Upper lobe of right lung (tissue), 1 donor: ENCODE data around the gene PIH1D1. TPM values are rescaled to one million over a fixed set of nuclear protein-coding genes. Genes with fewer than 3 reads are reported as not detected.
A peak's percentile ranks its signal among the peaks of the same experiment; 100 is the strongest.

Experiments
- ATAC-seq: fragments of 200-7000 bp; cut with Tn5 transposase; one replicate; pipeline ENCODE4 v1.9.1; 2020; ENCODE audit warnings: mild to moderate bottlenecking, moderate library complexity
- DNase-seq: peaks from one replicate; pipeline ENCODE4 v3.0.0-alpha.2; 2020
- H3K27ac ChIP-seq: fragments of 200-600 bp; one replicate; pipeline ENCODE4 v1.8.0; 2022
- H3K27me3 ChIP-seq: fragments of 200-600 bp; one replicate; pipeline ENCODE4 v1.8.0; 2022; ENCODE audit warnings: mild to moderate bottlenecking
- H3K36me3 ChIP-seq: fragments of 200-600 bp; one replicate; pipeline ENCODE4 v1.8.0; 2022
- H3K4me1 ChIP-seq: fragments of 200-600 bp; one replicate; pipeline ENCODE4 v1.8.0; 2022
- H3K4me3 ChIP-seq: fragments of 200-600 bp; one replicate; pipeline ENCODE4 v1.8.0; 2022; ENCODE audit warnings: mild to moderate bottlenecking
- H3K9me3 ChIP-seq: fragments of 200-600 bp; one replicate; pipeline ENCODE4 v1.8.0; 2022
- CTCF ChIP-seq: fragments of 200-600 bp; IDR thresholded peaks from one replicate; pipeline ENCODE4 v1.8.0; 2022; ENCODE audit warnings: antibody characterized with exemption
- intact Hi-C: fragments of 100-400 bp; cut with DNase I; formaldehyde crosslinking; loops from one replicate; pipeline ENCODE4 v1.11.0; 2022
- total RNA-seq: library from RNA; stranded (reverse); fragmentation: NEBNext Ultra II Directional; extraction: Animal tissue kit (Norgen Biotek cat#: 25700); gene quantifications from one replicate; pipeline ENCODE4 v1.2.1, GENCODE V29; 2021
- donor health status: DM: no; HTN: yes; CAD: no; lungs with severe emphysema.

PIH1D1 gene
- total RNA-seq, 1 donor from 2014 or later: 64.2 TPM

DNA sequence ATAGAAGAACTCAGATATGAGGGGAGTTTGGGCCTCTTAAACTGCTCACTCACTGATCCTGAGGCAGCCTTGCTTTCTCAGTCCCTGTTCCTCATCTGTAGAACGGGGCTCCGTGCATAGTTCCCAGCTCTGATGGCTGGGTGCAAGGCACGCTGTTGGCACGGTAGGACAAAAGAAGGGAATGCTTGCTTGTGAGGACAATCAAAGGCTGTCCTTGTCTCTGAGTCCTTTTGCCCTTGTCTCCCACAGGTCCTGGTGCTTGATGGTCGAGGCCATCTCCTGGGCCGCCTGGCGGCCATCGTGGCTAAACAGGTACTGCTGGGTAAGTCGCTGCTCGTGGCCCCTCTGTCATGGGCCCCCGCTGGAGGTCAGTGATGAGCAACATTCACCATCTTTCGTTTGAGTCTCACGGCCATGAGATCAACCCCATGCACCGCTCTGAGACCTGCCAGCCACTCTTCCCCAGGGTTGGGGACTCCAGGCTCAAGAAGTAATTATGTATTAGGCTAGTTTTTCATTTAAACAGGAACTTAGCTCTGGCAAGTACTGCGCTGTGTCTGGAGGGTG, 38.1 kb upstream of the PIH1D1 start:
- Histone ChIP-seq H3K27ac (peak overlapping the region; percentile 97), H3K4me3 (peak overlapping the region; percentile 100)
- intact Hi-C loops: no loop called here

GRCh38 chr19:49488863-49489537, 37.4 kb upstream of the PIH1D1 start:
- TF ChIP-seq CTCF: no peak
- Histone ChIP-seq H3K4me1 (peaks cover 22% of the 10 kb centered on the region), H3K27ac (peak overlapping the region; percentile 97), H3K27me3 (no peaks in the 10 kb centered on the region), H3K4me3 (peak overlapping the region; percentile 100), H3K9me3 (no peaks in the 10 kb centered on the region), H3K36me3 (peaks cover 48% of the 10 kb centered on the region)
- ATAC-seq (no peak), DNase-seq (no peak)
- intact Hi-C loops: no loop called here

More for the DNA sequence above, 38.1 kb upstream of the PIH1D1 start:
- DNase-seq (no peak), ATAC-seq (no peak)
- H3K4me1 ChIP-seq: peaks cover 22% of the 10 kb centered on the region
- no peaks in the 10 kb centered on the region for H3K9me3 ChIP-seq
- no peaks in the 10 kb centered on the region for H3K27me3 ChIP-seq
- TF ChIP-seq CTCF: no peak
- H3K36me3 ChIP-seq: peaks cover 48% of the 10 kb centered on the region

- no peaks in the 10 kb centered on the region for H3K9me3 ChIP-seq
- peak overlapping the region; percentile 97 for H3K27ac ChIP-seq
- H3K4me1 ChIP-seq: peaks cover 22% of the 10 kb centered on the region
- ATAC-seq (no peak), DNase-seq (no peak)
- no peaks in the 10 kb centered on the region for H3K27me3 ChIP-seq
- intact Hi-C loops: no loop called here
- peak overlapping the region; percentile 100 for H3K4me3 ChIP-seq
- H3K36me3 ChIP-seq: peaks cover 47% of the 10 kb centered on the region
- no peak for TF ChIP-seq CTCF
These were observed 36.6 kb upstream of the PIH1D1 start for GRCh38 chr19:49488046-49488862.

DNA sequence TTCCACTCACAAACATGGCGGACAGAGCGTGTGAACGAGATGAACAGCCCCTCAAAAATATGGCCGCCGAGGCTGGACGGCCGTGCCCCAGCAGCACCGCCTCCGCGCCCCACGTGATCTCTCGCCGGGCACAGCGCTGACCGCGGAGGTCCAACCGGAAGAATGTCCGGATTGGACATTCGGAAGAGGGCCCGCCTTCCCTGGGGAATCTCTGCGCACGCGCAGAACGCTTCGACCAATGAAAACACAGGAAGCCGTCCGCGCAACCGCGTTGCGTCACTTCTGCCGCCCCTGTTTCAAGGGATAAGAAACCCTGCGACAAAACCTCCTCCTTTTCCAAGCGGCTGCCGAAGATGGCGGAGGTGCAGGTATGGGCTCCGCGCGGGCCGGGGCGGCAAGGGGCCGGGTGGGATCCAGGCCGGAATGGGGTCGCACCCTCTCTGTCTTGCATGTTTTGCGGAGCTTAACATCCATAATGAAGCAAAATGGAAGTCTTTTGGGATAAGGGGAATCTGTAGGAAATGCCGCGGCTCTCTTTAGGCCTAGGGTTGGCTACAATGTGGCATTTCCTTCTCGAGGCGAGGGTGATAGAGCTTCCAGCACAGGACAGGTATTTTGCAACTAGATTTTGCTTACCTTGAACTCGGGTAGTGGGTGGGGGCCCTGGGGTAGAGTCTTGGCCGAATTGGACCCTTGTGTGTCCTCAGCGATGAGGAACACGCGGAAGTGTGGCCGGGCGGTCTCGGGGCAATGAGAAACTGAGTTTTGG, 35.8 kb upstream of the PIH1D1 start, which contains the start of gene RPL13A:
Gene RPL13A (plus strand): TSS at position 332 of the 769 bp plus-strand sequence. CDS start 22 bp downstream, at position 354.
- Histone ChIP-seq H3K4me3 (peak within 1 kb of the TSS; percentile 100), H3K36me3 (peaks cover 39% of the 10 kb centered on the region), H3K4me1 (peaks cover 22% of the 10 kb centered on the region), H3K27ac (peak within 1 kb of the TSS; percentile 97), H3K27me3 (no peaks in the 10 kb centered on the region), H3K9me3 (no peaks in the 10 kb centered on the region)
- intact Hi-C loops: no loop called here
- ATAC-seq: peak; percentile 97
- DNase-seq: peak; percentile 100
- TF ChIP-seq CTCF: no peak

DNA sequence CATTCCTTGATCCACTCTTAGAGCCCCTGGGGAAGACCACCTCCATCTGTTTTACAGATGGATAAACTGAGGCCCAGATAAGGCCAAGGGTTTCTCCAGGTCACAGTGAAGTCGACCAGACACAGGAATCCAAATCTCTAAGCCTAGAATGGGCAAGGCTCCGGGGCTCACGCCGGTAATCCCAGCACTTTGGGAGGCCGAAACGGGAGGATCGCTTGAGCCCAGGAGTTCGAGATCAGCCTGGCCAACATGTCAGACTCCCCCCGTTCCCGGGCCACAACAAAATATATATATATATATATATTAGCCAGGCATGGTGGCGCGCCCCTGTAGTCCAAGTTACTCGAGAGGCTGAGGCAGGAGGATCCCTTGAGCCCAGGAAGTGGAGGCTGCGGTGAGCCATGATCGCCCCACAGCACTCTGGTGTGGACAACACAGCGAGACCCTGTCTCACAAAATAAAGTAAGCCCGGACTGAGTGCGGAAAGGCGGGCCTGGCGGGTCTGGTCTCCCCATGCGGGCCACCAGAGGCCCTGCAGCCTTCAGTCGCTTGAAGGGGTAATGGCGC, 35.2 kb upstream of the PIH1D1 start:
- DNase-seq: no peak
- peak; percentile 15 for TF ChIP-seq CTCF
- H3K27me3 ChIP-seq: no peaks in the 10 kb centered on the region
- H3K4me1 ChIP-seq: peaks cover 22% of the 10 kb centered on the region
- peaks cover 32% of the 10 kb centered on the region for H3K36me3 ChIP-seq
- peak overlapping the region; percentile 100 for H3K4me3 ChIP-seq
- H3K9me3 ChIP-seq: no peaks in the 10 kb centered on the region
- ATAC-seq: no peak
- peak overlapping the region; percentile 97 for H3K27ac ChIP-seq
- intact Hi-C loops: no loop called here
